RPMI8226 (cell line): Measurements from ENCODE around the gene AFDN.
A peak's percentile ranks its signal among the peaks of the same experiment; 100 is the strongest.

Experiments used
- DNase-seq: peaks from one replicate; pipeline ENCODE4 v3.0.0-alpha.2; 2015

AFDN gene

GRCh38 chr6:167795321-167795811, 31.3 kb upstream of the AFDN start:
- DNase-seq: no peak

GRCh38 chr6:167795874-167796191, 30.9 kb upstream of the AFDN start:
- no peak for DNase-seq

GRCh38 chr6:167796192-167796981, 30.3 kb upstream of the AFDN start:
- no peak for DNase-seq

GRCh38 chr6:167797011-167797471, 29.7 kb upstream of the AFDN start:
- DNase-seq: no peak

- DNase-seq: no peak
Observed at GRCh38 chr6:167797476-167798265, 29.0 kb upstream of the AFDN start.

- DNase-seq: no peak
Observed at GRCh38 chr6:167798453-167798852, 28.3 kb upstream of the AFDN start.

- DNase-seq: peak; percentile 12
Observed at GRCh38 chr6:167799033-167799821, 27.5 kb upstream of the AFDN start.

- DNase-seq: no peak
Observed at GRCh38 chr6:167800549-167800948, 26.2 kb upstream of the AFDN start.

- no peak for DNase-seq
Observed at GRCh38 chr6:167801263-167801662, 25.4 kb upstream of the AFDN start.

- no peak for DNase-seq
Observed at GRCh38 chr6:167802339-167802738, 24.4 kb upstream of the AFDN start.

- DNase-seq: no peak
Observed at GRCh38 chr6:167803816-167804215, 22.9 kb upstream of the AFDN start.

- DNase-seq: no peak
Observed at GRCh38 chr6:167804281-167805013, 22.3 kb upstream of the AFDN start.

- DNase-seq: no peak
Observed at GRCh38 chr6:167805349-167806060, 21.2 kb upstream of the AFDN start.

- DNase-seq: no peak
Observed at GRCh38 chr6:167806061-167806700, 20.5 kb upstream of the AFDN start.

- no peak for DNase-seq
Observed at GRCh38 chr6:167807200-167807599, 19.5 kb upstream of the AFDN start.

GRCh38 chr6:167807756-167808155, 19.0 kb upstream of the AFDN start:
- DNase-seq: peak; percentile 47

- no peak for DNase-seq
Observed at GRCh38 chr6:167811040-167811439, 15.7 kb upstream of the AFDN start.

- DNase-seq: peak; percentile 58
Observed at GRCh38 chr6:167811442-167812087, 15.1 kb upstream of the AFDN start.

GRCh38 chr6:167812088-167812487, 14.6 kb upstream of the AFDN start:
- no peak for DNase-seq

GRCh38 chr6:167815296-167815980, 11.3 kb upstream of the AFDN start:
- no peak for DNase-seq
